GM23248 (cell line): ENCODE data around the gene VWF.

Experiments used
- EZH2 ChIP-seq: fragments of 200-600 bp; sonication (generic); IDR thresholded peaks from 2 replicates; pipeline ENCODE4 v1.6.1; 2018; ENCODE audit warnings: antibody characterized with exemption, mild to moderate bottlenecking; ENCODE audit not compliant: insufficient read depth, poor library complexity, severe bottlenecking
- EZH2phosphoT487 ChIP-seq: fragments of 200-600 bp; sonication (generic); IDR thresholded peaks from 2 replicates; pipeline ENCODE4 v1.6.1; 2018; ENCODE audit warnings: antibody characterized with exemption, moderate library complexity, mild to moderate bottlenecking, low read depth; ENCODE audit not compliant: insufficient read depth

DNA sequence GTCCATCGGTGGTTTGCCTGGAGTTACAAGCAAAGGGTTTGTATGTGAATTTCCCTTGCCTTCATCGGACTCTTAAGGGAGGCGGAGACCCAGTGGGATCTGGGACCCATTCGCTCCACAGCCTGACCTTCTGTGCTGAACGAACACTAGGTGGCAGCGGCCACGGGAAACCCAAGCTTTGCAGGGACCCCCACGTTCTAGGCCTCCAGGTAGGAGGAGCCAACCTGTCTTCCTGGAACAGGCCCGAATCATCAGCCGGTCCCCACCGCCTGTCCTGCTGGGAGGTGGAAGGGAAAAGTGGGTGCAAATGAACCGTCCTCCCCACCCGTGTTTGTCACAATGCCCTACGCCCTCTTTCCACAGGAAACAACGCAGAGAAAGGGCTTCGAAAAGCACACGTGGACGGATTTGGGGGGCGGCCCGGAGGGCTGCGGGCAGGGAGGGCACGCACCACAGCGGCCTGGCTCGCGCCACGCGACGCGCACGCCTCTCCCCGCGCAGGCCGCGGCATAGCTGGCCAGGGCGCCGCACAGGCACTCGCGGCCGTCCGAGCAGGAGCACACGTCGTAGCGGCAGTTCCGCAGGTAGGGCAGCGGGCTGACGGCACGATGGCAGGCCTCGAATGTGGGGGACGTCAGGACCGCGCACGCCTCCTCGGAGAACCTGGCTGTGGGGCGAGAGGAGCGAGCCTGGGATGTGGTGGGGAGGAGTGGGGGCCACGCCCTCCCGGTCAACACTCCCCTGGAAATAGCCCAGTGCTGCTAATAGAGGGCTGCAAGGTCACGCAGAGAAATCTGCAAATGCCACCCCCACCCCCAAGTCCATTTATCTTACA is 67.8 kb downstream of the VWF start:
- no peak for TF ChIP-seq EZH2
- no peak for TF ChIP-seq EZH2phosphoT487
